HEK293 (cell line): ENCODE measurements around the gene ZDHHC14.

ENCODE experiments used
- CTCF ChIA-PET: fragments of 350-600 bp; formaldehyde crosslinking; extraction: SDS; loops from one replicate; lab custom pipeline; 2021; ENCODE audit warnings: antibody characterized with exemption; lab: Yijun Ruan, JAX
- POLR2A ChIA-PET: fragments of 300-600 bp; formaldehyde crosslinking; extraction: SDS; loops from one replicate; lab custom pipeline; 2020; ENCODE audit warnings: antibody characterized with exemption, inconsistent platforms; lab: Yijun Ruan, JAX
- H3K27ac ChIP-seq: fragments of 200-500 bp; sonication (Bioruptor generic); 2 replicates; pipeline ENCODE4 v1.5.1; 2014; ENCODE audit warnings: low read depth, low read length, control low read depth, inconsistent platforms; ENCODE audit errors: extremely low read depth
- H3K36me3 ChIP-seq, 2 experiments: fragments of 200-500 bp in 1 of 2; sonication (Bioruptor generic) in 1 of 2; 1 replicate in 1 of 2; 2 replicates in 1 of 2; pipeline ENCODE4 v1.5.1; 2014 to 2017; ENCODE audit warnings: inconsistent platforms in 2 of 2, low read length in 2 of 2; ENCODE audit not compliant: control insufficient read depth in 2 of 2, insufficient read depth in 1 of 2
- H3K4me1 ChIP-seq: fragments of 200-500 bp; sonication (Bioruptor generic); 2 replicates; pipeline ENCODE4 v1.5.1; 2014; ENCODE audit warnings: mild to moderate bottlenecking, low read length, inconsistent platforms; ENCODE audit not compliant: control insufficient read depth, insufficient read depth
- H3K4me3 ChIP-seq: 2 replicates; pipeline ENCODE4 v1.5.1; 2011; ENCODE audit warnings: low read depth, mild to moderate bottlenecking, control low read depth, low read length, moderate library complexity
- H3K9me3 ChIP-seq: fragments of 200-500 bp; sonication (Bioruptor generic); 2 replicates; pipeline ENCODE4 v1.5.1; 2014; ENCODE audit warnings: low read depth, low read length, inconsistent platforms; ENCODE audit not compliant: control insufficient read depth, insufficient read depth
- AEBP2 ChIP-seq: fragments of 450-650 bp; formaldehyde crosslinking; IDR thresholded peaks from 2 replicates; pipeline ENCODE4 v1.5.1; 2016; ENCODE audit warnings: missing biosample characterization, missing genetic modification characterization, borderline replicate concordance
- BCL11B ChIP-seq: fragments of 450-650 bp; formaldehyde crosslinking; IDR thresholded peaks from 2 replicates; pipeline ENCODE4 v1.5.1; 2016; ENCODE audit warnings: low read depth, missing biosample characterization, missing genetic modification characterization
- EGR2 ChIP-seq: fragments of 450-650 bp; formaldehyde crosslinking; IDR thresholded peaks from 2 replicates; pipeline ENCODE4 v1.5.1; 2016; ENCODE audit warnings: low read depth, missing biosample characterization, missing genetic modification characterization
- FEZF1 ChIP-seq: fragments of 450-650 bp; formaldehyde crosslinking; IDR thresholded peaks from 2 replicates; pipeline ENCODE4 v1.5.1; 2016; ENCODE audit warnings: missing biosample characterization, missing genetic modification characterization
- GLI4 ChIP-seq: fragments of 450-650 bp; formaldehyde crosslinking; IDR thresholded peaks from 2 replicates; pipeline ENCODE4 v1.5.1; 2016; ENCODE audit warnings: missing biosample characterization, missing genetic modification characterization
- KLF10 ChIP-seq: fragments of 450-650 bp; IDR thresholded peaks from 2 replicates; pipeline ENCODE4 v1.5.1; 2018; ENCODE audit warnings: missing biosample characterization, mild to moderate bottlenecking, missing genetic modification characterization
- REST ChIP-seq: fragments of 450-650 bp; formaldehyde crosslinking; IDR thresholded peaks from 2 replicates; pipeline ENCODE4 v1.5.1; 2016; ENCODE audit warnings: missing biosample characterization, missing genetic modification characterization
- YY1 ChIP-seq: fragments of 450-650 bp; formaldehyde crosslinking; IDR thresholded peaks from 2 replicates; pipeline ENCODE4 v1.5.1; 2018; ENCODE audit warnings: missing biosample characterization, missing genetic modification characterization
- ZBTB21 ChIP-seq: fragments of 450-650 bp; formaldehyde crosslinking; IDR thresholded peaks from 2 replicates; pipeline ENCODE4 v1.5.1; 2017; ENCODE audit warnings: missing biosample characterization, missing genetic modification characterization
- ZIC2 ChIP-seq: fragments of 450-650 bp; formaldehyde crosslinking; IDR thresholded peaks from 2 replicates; pipeline ENCODE4 v1.5.1; 2016; ENCODE audit warnings: missing biosample characterization, missing genetic modification characterization
- ZNF292 ChIP-seq: fragments of 450-650 bp; formaldehyde crosslinking; IDR thresholded peaks from 2 replicates; pipeline ENCODE4 v1.5.1; 2016; ENCODE audit warnings: low read depth, missing biosample characterization, missing genetic modification characterization, borderline replicate concordance
- ZNF354C ChIP-seq: fragments of 450-650 bp; formaldehyde crosslinking; IDR thresholded peaks from 2 replicates; pipeline ENCODE4 v1.5.1; 2016; ENCODE audit warnings: missing biosample characterization, missing genetic modification characterization, low read depth, borderline replicate concordance
- ZNF398 ChIP-seq: fragments of 450-650 bp; formaldehyde crosslinking; IDR thresholded peaks from 2 replicates; pipeline ENCODE4 v1.5.1; 2017; ENCODE audit warnings: missing biosample characterization, missing genetic modification characterization
- ZNF423 ChIP-seq: fragments of 450-650 bp; formaldehyde crosslinking; IDR thresholded peaks from 2 replicates; pipeline ENCODE4 v1.5.1; 2016; ENCODE audit warnings: missing biosample characterization, missing genetic modification characterization
- ZNF629 ChIP-seq: fragments of 450-650 bp; formaldehyde crosslinking; IDR thresholded peaks from 2 replicates; pipeline ENCODE4 v1.5.1; 2017; ENCODE audit warnings: missing biosample characterization, missing genetic modification characterization
- ZNF701 ChIP-seq: fragments of 450-650 bp; formaldehyde crosslinking; IDR thresholded peaks from 2 replicates; pipeline ENCODE4 v1.5.1; 2016; ENCODE audit warnings: missing biosample characterization, missing genetic modification characterization
- ZNF747 ChIP-seq: fragments of 450-650 bp; formaldehyde crosslinking; IDR thresholded peaks from 2 replicates; pipeline ENCODE4 v1.5.1; 2016; ENCODE audit warnings: missing biosample characterization, missing genetic modification characterization
- ZSCAN16 ChIP-seq: fragments of 450-650 bp; formaldehyde crosslinking; IDR thresholded peaks from 2 replicates; pipeline ENCODE4 v1.5.1; 2016; ENCODE audit warnings: missing biosample characterization, missing genetic modification characterization
- TF ChIP-seq, protein P1 (sequence below): fragments of 450-650 bp; formaldehyde crosslinking; IDR thresholded peaks from 2 replicates; pipeline ENCODE4 v1.5.1; 2016; ENCODE audit warnings: missing biosample characterization, missing genetic modification characterization

The ZDHHC14 gene

DNA sequence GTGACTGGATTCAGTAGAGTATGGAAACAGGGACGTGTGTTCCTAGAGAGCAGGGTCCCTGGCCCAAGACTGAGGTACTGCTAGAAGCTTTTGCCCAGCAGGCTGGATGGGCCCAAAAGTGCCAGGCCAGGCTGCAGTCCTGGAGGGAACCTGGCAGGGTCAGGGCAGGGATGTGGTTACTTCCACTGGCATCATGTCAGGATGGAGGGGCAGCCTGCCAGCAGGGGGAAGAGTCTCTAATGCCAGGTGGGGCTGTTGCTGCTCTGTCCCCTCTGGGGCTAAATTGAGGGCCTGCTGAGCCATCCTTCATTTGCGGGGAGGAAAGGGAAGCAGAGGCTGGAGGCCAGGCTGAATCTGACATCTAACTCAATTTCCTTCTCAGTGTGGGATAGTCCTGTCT, 17.2 kb downstream of the ZDHHC14 start:
- Histone ChIP-seq H3K9me3 (no peaks in the 10 kb centered on the region), H3K4me3 (no peak overlapping the region), H3K27ac (no peak overlapping the region), H3K36me3 (no peaks in the 10 kb centered on the region), H3K4me1 (no peaks in the 10 kb centered on the region)
- POLR2A ChIA-PET = no interaction called here
- CTCF ChIA-PET = interaction anchor here (0.7 kb wide), 1 partner anchor 734 kb away, joined by 3 read pairs; no protein-coding TSS in a partner anchor
- TF ChIP-seq BCL11B = no peak
- no peak for TF ChIP-seq ZNF747 (tag by site-specific recombination)
- peak; percentile 75 for TF ChIP-seq ZIC2 (tag by site-specific recombination)
- TF ChIP-seq ZNF354C (tag by site-specific recombination) = no peak
- no peak for TF ChIP-seq KLF10 (tag by site-specific recombination)
- no peak for TF ChIP-seq FEZF1 (tag by site-specific recombination)

DNA sequence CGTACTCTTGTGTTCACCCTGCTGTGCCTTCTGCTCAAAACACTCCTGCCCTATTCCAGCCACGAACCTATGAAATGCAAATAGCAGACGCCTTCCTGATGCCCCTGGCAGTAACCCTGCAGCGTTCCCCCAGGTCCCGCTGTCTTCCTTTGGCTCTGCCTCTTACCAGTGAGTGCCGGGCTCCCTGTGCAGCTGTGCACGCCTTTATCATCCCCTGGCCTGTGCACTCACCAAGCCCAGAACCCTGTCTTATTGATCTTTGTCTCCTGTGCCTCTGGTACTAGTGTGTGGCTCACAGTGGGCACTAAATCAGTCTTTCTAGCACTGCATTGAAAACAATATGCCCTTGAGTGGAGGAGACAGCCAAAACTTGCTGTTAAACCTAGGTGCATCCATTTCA, 19.7 kb downstream of the ZDHHC14 start:
- no peak overlapping the region for H3K4me3 ChIP-seq
- H3K36me3 ChIP-seq = no peaks in the 10 kb centered on the region
- H3K9me3 ChIP-seq = no peaks in the 10 kb centered on the region
- H3K4me1 ChIP-seq = no peaks in the 10 kb centered on the region
- POLR2A ChIA-PET = no interaction called here
- TF ChIP-seq ZNF423 (tag by site-specific recombination) = no peak
- TF ChIP-seq EGR2 (tag by site-specific recombination) = no peak
- no peak for TF ChIP-seq GLI4 (tag by site-specific recombination)
- TF ChIP-seq ZNF398 (tag by site-specific recombination) = no peak
- no peak for TF ChIP-seq ZNF292 (tag by site-specific recombination)
- TF ChIP-seq, protein P1, sequence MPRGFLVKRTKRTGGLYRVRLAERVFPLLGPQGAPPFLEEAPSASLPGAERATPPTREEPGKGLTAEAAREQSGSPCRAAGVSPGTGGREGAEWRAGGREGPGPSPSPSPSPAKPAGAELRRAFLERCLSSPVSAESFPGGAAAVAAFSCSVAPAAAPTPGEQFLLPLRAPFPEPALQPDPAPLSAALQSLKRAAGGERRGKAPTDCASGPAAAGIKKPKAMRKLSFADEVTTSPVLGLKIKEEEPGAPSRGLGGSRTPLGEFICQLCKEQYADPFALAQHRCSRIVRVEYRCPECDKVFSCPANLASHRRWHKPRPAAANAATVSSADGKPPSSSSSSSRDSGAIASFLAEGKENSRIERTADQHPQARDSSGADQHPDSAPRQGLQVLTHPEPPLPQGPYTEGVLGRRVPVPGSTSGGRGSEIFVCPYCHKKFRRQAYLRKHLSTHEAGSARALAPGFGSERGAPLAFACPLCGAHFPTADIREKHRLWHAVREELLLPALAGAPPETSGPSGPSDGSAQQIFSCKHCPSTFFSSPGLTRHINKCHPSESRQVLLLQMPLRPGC (tag by site-specific recombination) = no peak
- TF ChIP-seq AEBP2 (tag by site-specific recombination) = no peak
- TF ChIP-seq, all 188 proteins: peak for 0
- H3K27ac ChIP-seq = no peak overlapping the region
- CTCF ChIA-PET = no interaction called here

GRCh38 chr6:157401734-157402338, 20.8 kb downstream of the ZDHHC14 start:
- Histone ChIP-seq H3K27ac (no peak overlapping the region), H3K4me1 (no peaks in the 10 kb centered on the region), H3K4me3 (no peak overlapping the region), H3K36me3 (no peaks in the 10 kb centered on the region), H3K9me3 (no peaks in the 10 kb centered on the region)
- ChIA-PET CTCF (interaction anchor here (0.8 kb wide), 1 partner anchor 1020 kb away, joined by 3 read pairs; no protein-coding TSS in a partner anchor), POLR2A (no interaction called here)
- TF ChIP-seq ZIC2 (tag by site-specific recombination) (peak; percentile 92), ZSCAN16 (tag by site-specific recombination) (no peak), REST (tag by site-specific recombination) (no peak), KLF10 (tag by site-specific recombination) (no peak), ZNF629 (peak; percentile 69; the same call in 1 of the 2 replicates), ZNF701 (no peak), YY1 (tag by site-specific recombination) (no peak), ZBTB21 (peak; percentile 57; the same call in 1 of the 2 replicates)
